K562 (cell line): ENCODE data around the gene MBOAT2. TPM values are rescaled to one million over a fixed set of nuclear protein-coding genes. Genes with fewer than 3 reads are reported as not detected.

ENCODE experiments used
- CBFA2T3 ChIP-seq: fragments of 450-650 bp; IDR thresholded peaks from 2 replicates; pipeline ENCODE4 v1.6.1; 2017
- CHD4 ChIP-seq: fragments of 200-600 bp; sonication (generic); IDR thresholded peaks from 3 replicates; pipeline ENCODE4 v1.6.1; 2012; ENCODE audit warnings: low read depth, mild to moderate bottlenecking, mixed read lengths, low read length, inconsistent platforms; ENCODE audit not compliant: insufficient read depth, insufficient replicate concordance, poor library complexity, severe bottlenecking
- FOXA3 ChIP-seq, 2 experiments: fragments of 450-650 bp in 1 of 2; sonication (generic) in 1 of 2; formaldehyde crosslinking; IDR thresholded peaks in 1 of 2; conservative IDR thresholded peaks in 1 of 2; 2 replicates each; pipeline versions ENCODE4 v1.4.0 to v1.8.0; 2020 to 2022; ENCODE audit warnings: mild to moderate bottlenecking in 2 of 2, missing genetic modification reagents in 1 of 2
- FOXM1 ChIP-seq, 2 experiments: fragments of 450-650 bp in 1 of 2; sonication (generic) in 1 of 2; formaldehyde crosslinking in 1 of 2; IDR thresholded peaks; 2 replicates each; pipeline versions ENCODE4 v1.6.1 to v1.9.0; 2017 to 2022; ENCODE audit warnings: low read depth in 2 of 2, mild to moderate bottlenecking in 2 of 2, missing genetic modification reagents in 1 of 2, moderate library complexity in 1 of 2
- FOXP1 ChIP-seq: sonication (generic); formaldehyde crosslinking; IDR thresholded peaks from 2 replicates; pipeline ENCODE4 v1.8.0; 2022; ENCODE audit warnings: mild to moderate bottlenecking, missing genetic modification reagents
- MGA ChIP-seq: fragments of 450-650 bp; IDR thresholded peaks from 2 replicates; pipeline ENCODE4 v1.6.1; 2016; ENCODE audit warnings: mild to moderate bottlenecking, moderate library complexity
- SMARCA4 ChIP-seq: fragments of 450-650 bp; IDR thresholded peaks from 2 replicates; pipeline ENCODE4 v1.6.1; 2016
- ZNF518B ChIP-seq: fragments of 250-450 bp; sonication (Bioruptor Pico); IDR thresholded peaks from 2 replicates; pipeline ENCODE4 v1.5.0; 2021; ENCODE audit warnings: mild to moderate bottlenecking, moderate library complexity
- ZNF764 ChIP-seq: fragments of 250-450 bp; sonication (Bioruptor Pico); IDR thresholded peaks from 2 replicates; pipeline ENCODE4 v1.4.0; 2020; ENCODE audit warnings: low read depth, mild to moderate bottlenecking, moderate library complexity
- polyA plus RNA-seq, 8 experiments: library from polyadenylated mRNA; depleted of rRNA in 4 of 8; stranded (reverse) in 5 of 8; unstranded in 3 of 8; fragments of >200 nt; fragmentation: Nextera tagmentation in 2 of 8; fragmentation: Illumina TruSeq in 1 of 8; extraction: Ambion mirVana in 2 of 8; extraction: Trizol in 1 of 8; gene quantifications; 2 replicates each; pipeline versions ENCODE4 v1.2.1 to v1.2.3, GENCODE V29; 2011 to 2014; ENCODE audit warnings: inconsistent platforms in 1 of 8, missing spikeins in 1 of 8
- total RNA-seq, 7 experiments: library from RNA; depleted of rRNA in 6 of 7; stranded (reverse); fragments of >200 nt in 6 of 7; fragmentation: Illumina TruSeq in 2 of 7; extraction: Trizol in 2 of 7; gene quantifications; 2 replicates each; pipeline versions ENCODE4 v1.2.1 to v1.2.3, GENCODE V29; 2011 to 2021; ENCODE audit warnings: low replicate concordance in 1 of 7
- TF ChIP-seq, protein P1 (sequence below): fragments of 450-650 bp; IDR thresholded peaks from 2 replicates; pipeline ENCODE4 v1.6.1; 2016; ENCODE audit warnings: low read depth, mild to moderate bottlenecking, moderate library complexity

The MBOAT2 gene
- total and polyA plus RNA-seq, 9 of the 15 experiments (the other 6 are each of a cell fraction or from before 2014, with no cell fraction given): 8.4 to 122 (median 27.6) TPM

- 0 out of 2 replicates have a peak, but pooled peaks have one; percentile 10 for TF ChIP-seq MGA
- peak in 1 of 2 experiments; percentile 84; a peak in 2 of 4 replicates for TF ChIP-seq FOXA3 (CRISPR knock-in tag; conservative IDR thresholded peaks at IDR 0.05 in 1 of 2, IDR thresholded peaks at IDR 0.05 in 1 of 2)
- no peak for TF ChIP-seq FOXP1
- TF ChIP-seq CBFA2T3: peak; percentile 71
- TF ChIP-seq FOXM1 (IDR thresholded peaks at IDR 0.05; ENCODE audit: low read depth): peak; percentile 43; the same call in 1 of the 2 replicates
- no peak for TF ChIP-seq FOXM1 (CRISPR knock-in tag; IDR thresholded peaks at IDR 0.05; ENCODE audit: low read depth)
- TF ChIP-seq ZNF764 (CRISPR knock-in tag): no peak
- TF ChIP-seq CHD4: no peak
- TF ChIP-seq ZNF518B (CRISPR knock-in tag): no peak
- TF ChIP-seq SMARCA4: 0 out of 2 replicates have a peak, but pooled peaks have one; percentile 41
- TF ChIP-seq, protein P1, sequence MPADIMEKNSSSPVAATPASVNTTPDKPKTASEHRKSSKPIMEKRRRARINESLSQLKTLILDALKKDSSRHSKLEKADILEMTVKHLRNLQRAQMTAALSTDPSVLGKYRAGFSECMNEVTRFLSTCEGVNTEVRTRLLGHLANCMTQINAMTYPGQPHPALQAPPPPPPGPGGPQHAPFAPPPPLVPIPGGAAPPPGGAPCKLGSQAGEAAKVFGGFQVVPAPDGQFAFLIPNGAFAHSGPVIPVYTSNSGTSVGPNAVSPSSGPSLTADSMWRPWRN: peak; percentile 100
Observed at GRCh38 chr2:8965216-8965969, 38.1 kb downstream of the MBOAT2 start (continued).
